Measurements from ENCODE around the gene GLP1R.
"Not testable (repeated sequence)": the region's sequence is repeated elsewhere in the genome, so short reads cannot be mapped to it uniquely, and the experiment has no call there.

The GLP1R gene

DNA sequence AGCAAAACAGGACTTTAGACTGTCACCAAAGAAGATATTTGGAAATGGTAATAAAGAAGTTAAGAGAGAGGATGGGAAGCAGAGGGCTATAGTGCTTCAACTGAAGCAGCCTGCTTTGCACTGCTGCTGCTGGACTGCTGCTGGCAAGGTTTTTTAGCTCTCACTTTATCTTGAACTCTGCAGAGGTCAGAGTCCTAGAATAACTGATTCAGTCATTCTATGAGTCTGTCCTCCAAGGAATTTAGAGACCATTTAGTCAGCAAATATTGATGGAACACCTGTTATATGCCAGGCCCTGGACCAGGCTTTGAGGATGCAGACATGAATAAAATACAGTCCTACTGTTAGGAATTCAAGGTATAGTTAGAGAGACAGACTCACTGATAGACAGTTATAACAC lies 75.5 kb downstream of the GLP1R start:
- H4K20me1 ChIP-seq (ENCODE audit: control insufficient read depth, insufficient read depth, low read depth, low read length) = no peaks in the 10 kb centered on the region
- no peaks in the 10 kb centered on the region for H3K27me3 ChIP-seq (ENCODE audit: control insufficient read depth, low read length)
- no peak overlapping the region for H3K27ac ChIP-seq (ENCODE audit: low read depth, low read length)
- no peaks in the 10 kb centered on the region for H3K36me3 ChIP-seq (ENCODE audit: control insufficient read depth, low read length)
- no peaks in the 10 kb centered on the region for H3K9me2 ChIP-seq (replicated peaks; ENCODE audit: control insufficient read depth, low read length)
- H3K9me3 ChIP-seq (ENCODE audit: control insufficient read depth, insufficient read depth, low read length) = no peaks in the 10 kb centered on the region
- TF ChIP-seq, protein P1, sequence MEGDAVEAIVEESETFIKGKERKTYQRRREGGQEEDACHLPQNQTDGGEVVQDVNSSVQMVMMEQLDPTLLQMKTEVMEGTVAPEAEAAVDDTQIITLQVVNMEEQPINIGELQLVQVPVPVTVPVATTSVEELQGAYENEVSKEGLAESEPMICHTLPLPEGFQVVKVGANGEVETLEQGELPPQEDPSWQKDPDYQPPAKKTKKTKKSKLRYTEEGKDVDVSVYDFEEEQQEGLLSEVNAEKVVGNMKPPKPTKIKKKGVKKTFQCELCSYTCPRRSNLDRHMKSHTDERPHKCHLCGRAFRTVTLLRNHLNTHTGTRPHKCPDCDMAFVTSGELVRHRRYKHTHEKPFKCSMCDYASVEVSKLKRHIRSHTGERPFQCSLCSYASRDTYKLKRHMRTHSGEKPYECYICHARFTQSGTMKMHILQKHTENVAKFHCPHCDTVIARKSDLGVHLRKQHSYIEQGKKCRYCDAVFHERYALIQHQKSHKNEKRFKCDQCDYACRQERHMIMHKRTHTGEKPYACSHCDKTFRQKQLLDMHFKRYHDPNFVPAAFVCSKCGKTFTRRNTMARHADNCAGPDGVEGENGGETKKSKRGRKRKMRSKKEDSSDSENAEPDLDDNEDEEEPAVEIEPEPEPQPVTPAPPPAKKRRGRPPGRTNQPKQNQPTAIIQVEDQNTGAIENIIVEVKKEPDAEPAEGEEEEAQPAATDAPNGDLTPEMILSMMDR (IDR thresholded peaks at IDR 0.05; ENCODE audit: low read depth, low read length, poor library complexity, severe bottlenecking) = no peak
- TF ChIP-seq EZH2phosphoT487 (IDR thresholded peaks at IDR 0.05; ENCODE audit: borderline replicate concordance, low read length) = no peak
- no peaks in the 10 kb centered on the region for H3K4me1 ChIP-seq (ENCODE audit: control insufficient read depth, low read length)
- H3K4me2 ChIP-seq (ENCODE audit: low read length) = no peak overlapping the region
- no peaks in the 10 kb centered on the region for H3F3A ChIP-seq (ENCODE audit: control insufficient read depth, insufficient read depth)
- H3K4me3 ChIP-seq (ENCODE audit: low read length) = no peak overlapping the region
- H3K79me2 ChIP-seq (ENCODE audit: control insufficient read depth, low read length) = no peaks in the 10 kb centered on the region

DNA sequence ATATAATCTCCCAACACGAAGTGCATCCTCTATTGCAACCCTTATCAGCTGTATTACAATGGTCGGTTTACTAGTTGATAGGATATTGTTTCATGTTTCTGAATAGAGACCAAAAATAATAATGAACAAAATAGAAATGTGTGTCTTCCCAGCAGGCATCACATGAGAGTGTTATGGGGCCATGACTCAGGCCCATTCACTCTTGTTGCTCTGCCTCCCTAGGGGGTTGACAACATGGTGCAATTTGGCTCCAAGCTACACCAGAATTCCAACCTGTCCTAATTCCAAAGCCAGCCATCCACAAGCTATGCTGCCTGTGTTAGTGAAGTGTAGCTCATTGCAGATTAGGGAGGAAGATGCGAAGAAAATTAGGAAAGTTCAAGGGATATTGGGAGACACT lies 79.5 kb downstream of the GLP1R start:
- no peak overlapping the region for H3K27ac ChIP-seq (ENCODE audit: low read depth, low read length)
- H3K4me1 ChIP-seq (ENCODE audit: control insufficient read depth, low read length) = no peaks in the 10 kb centered on the region
- TF ChIP-seq, protein P1 (IDR thresholded peaks at IDR 0.05; ENCODE audit: low read depth, low read length, poor library complexity, severe bottlenecking) = no peak
- no peak for TF ChIP-seq EZH2phosphoT487 (IDR thresholded peaks at IDR 0.05; ENCODE audit: borderline replicate concordance, low read length)
- H3K9me2 ChIP-seq (replicated peaks; ENCODE audit: control insufficient read depth, low read length) = no peaks in the 10 kb centered on the region
- H4K20me1 ChIP-seq (ENCODE audit: control insufficient read depth, insufficient read depth, low read depth, low read length) = no peaks in the 10 kb centered on the region
- H3K9me3 ChIP-seq (ENCODE audit: control insufficient read depth, insufficient read depth, low read length) = no peaks in the 10 kb centered on the region
- no peaks in the 10 kb centered on the region for H3K79me2 ChIP-seq (ENCODE audit: control insufficient read depth, low read length)
- H3K36me3 ChIP-seq (ENCODE audit: control insufficient read depth, low read length) = no peaks in the 10 kb centered on the region
- no peaks in the 10 kb centered on the region for H3K27me3 ChIP-seq (ENCODE audit: control insufficient read depth, low read length)
- no peak overlapping the region for H3K4me3 ChIP-seq (ENCODE audit: low read length)
- no peak overlapping the region for H3K4me2 ChIP-seq (ENCODE audit: low read length)
- H3F3A ChIP-seq (ENCODE audit: control insufficient read depth, insufficient read depth) = no peaks in the 10 kb centered on the region

DNA sequence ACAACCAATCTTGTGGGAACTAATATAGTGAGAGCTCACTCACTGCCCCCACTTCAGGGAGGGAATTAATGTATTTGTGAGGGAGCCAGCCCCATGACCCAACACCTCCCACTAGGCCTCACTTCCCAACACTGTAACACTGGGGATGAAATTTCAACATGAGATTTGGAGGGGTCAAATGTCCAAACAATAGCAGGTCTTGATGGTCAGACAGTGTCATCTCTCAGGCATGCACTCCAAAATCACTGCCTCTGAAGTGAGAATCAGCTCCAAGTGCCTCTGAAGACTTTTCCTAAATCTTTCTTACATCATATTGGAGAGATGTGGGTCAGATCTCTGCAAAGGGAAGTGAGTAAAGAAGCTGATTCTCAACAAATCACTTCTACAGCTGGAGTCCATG lies 80.3 kb downstream of the GLP1R start:
- H3K4me2 ChIP-seq (ENCODE audit: low read length) = no peak overlapping the region
- H3K79me2 ChIP-seq (ENCODE audit: control insufficient read depth, low read length) = no peaks in the 10 kb centered on the region
- H3K36me3 ChIP-seq (ENCODE audit: control insufficient read depth, low read length) = no peaks in the 10 kb centered on the region
- no peak overlapping the region for H3K4me3 ChIP-seq (ENCODE audit: low read length)
- H3K4me1 ChIP-seq (ENCODE audit: control insufficient read depth, low read length) = no peaks in the 10 kb centered on the region
- H3K27ac ChIP-seq (ENCODE audit: low read depth, low read length) = no peak overlapping the region
- no peaks in the 10 kb centered on the region for H3K9me2 ChIP-seq (replicated peaks; ENCODE audit: control insufficient read depth, low read length)
- no peaks in the 10 kb centered on the region for H3K27me3 ChIP-seq (ENCODE audit: control insufficient read depth, low read length)
- no peaks in the 10 kb centered on the region for H3F3A ChIP-seq (ENCODE audit: control insufficient read depth, insufficient read depth)
- H3K9me3 ChIP-seq (ENCODE audit: control insufficient read depth, insufficient read depth, low read length) = no peaks in the 10 kb centered on the region
- no peaks in the 10 kb centered on the region for H4K20me1 ChIP-seq (ENCODE audit: control insufficient read depth, insufficient read depth, low read depth, low read length)
- no peak for TF ChIP-seq EZH2phosphoT487 (IDR thresholded peaks at IDR 0.05; ENCODE audit: borderline replicate concordance, low read length)
- TF ChIP-seq, protein P1 (IDR thresholded peaks at IDR 0.05; ENCODE audit: low read depth, low read length, poor library complexity, severe bottlenecking) = no peak

DNA sequence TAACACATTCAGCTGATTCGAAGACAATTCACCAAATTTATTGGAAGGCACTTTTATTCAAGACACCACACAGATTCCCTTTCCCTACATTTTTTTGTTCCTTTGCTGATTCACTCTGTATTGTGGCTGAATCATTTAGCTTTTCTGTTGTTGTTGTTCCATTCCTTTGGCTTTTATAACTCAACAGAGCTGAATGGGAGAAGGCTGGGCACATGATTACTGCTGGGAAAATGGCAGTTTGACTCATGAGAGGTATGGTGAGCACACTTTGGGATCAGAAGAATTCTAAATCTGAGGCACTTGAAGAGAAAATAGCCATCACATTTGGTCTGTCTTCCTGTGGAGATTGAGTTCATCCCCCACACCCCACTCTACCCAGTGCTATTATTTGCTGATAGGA lies 82.1 kb downstream of the GLP1R start:
- H3K4me1 ChIP-seq (ENCODE audit: control insufficient read depth, low read length) = no peaks in the 10 kb centered on the region
- H3K27ac ChIP-seq (ENCODE audit: low read depth, low read length) = no peak overlapping the region
- H4K20me1 ChIP-seq (ENCODE audit: control insufficient read depth, insufficient read depth, low read depth, low read length) = no peaks in the 10 kb centered on the region
- H3K4me3 ChIP-seq (ENCODE audit: low read length) = no peak overlapping the region
- no peaks in the 10 kb centered on the region for H3K36me3 ChIP-seq (ENCODE audit: control insufficient read depth, low read length)
- H3K9me3 ChIP-seq (ENCODE audit: control insufficient read depth, insufficient read depth, low read length) = no peaks in the 10 kb centered on the region
- no peak overlapping the region for H3K4me2 ChIP-seq (ENCODE audit: low read length)
- TF ChIP-seq, protein P1 (IDR thresholded peaks at IDR 0.05; ENCODE audit: low read depth, low read length, poor library complexity, severe bottlenecking) = no peak
- TF ChIP-seq EZH2phosphoT487 (IDR thresholded peaks at IDR 0.05; ENCODE audit: borderline replicate concordance, low read length) = no peak
- no peaks in the 10 kb centered on the region for H3K79me2 ChIP-seq (ENCODE audit: control insufficient read depth, low read length)
- no peaks in the 10 kb centered on the region for H3K27me3 ChIP-seq (ENCODE audit: control insufficient read depth, low read length)
- no peaks in the 10 kb centered on the region for H3K9me2 ChIP-seq (replicated peaks; ENCODE audit: control insufficient read depth, low read length)
- no peaks in the 10 kb centered on the region for H3F3A ChIP-seq (ENCODE audit: control insufficient read depth, insufficient read depth)

DNA sequence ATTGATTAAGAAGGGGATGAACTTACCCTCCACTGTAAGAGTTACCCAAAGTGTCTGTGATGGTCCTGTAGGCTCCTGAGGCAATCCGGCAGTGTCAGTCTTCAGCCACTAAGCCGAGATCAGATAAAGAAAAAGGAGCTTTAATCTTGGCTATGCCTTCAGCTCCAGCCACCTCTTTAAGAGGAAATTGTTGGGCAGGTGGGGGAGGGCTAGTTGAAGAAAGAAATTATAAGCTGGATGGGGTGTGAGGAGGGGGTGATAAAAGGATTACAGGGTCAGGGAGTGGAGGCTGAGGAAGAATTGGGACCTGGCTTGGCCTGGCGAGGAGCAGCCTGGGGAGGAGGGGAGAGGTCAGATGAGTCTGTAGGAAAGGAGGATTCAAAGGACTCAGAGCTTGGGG lies 86.2 kb downstream of the GLP1R start:
- H4K20me1 ChIP-seq (ENCODE audit: control insufficient read depth, insufficient read depth, low read depth, low read length); H3F3A ChIP-seq (ENCODE audit: control insufficient read depth, insufficient read depth); H3K9me3 ChIP-seq (ENCODE audit: control insufficient read depth, insufficient read depth, low read length); H3K9me2 ChIP-seq (replicated peaks; ENCODE audit: control insufficient read depth, low read length); H3K4me2 ChIP-seq (ENCODE audit: low read length); H3K4me3 ChIP-seq (ENCODE audit: low read length); H3K36me3 ChIP-seq (ENCODE audit: control insufficient read depth, low read length); H3K79me2 ChIP-seq (ENCODE audit: control insufficient read depth, low read length); H3K27ac ChIP-seq (ENCODE audit: low read depth, low read length); H3K27me3 ChIP-seq (ENCODE audit: control insufficient read depth, low read length); H3K4me1 ChIP-seq (ENCODE audit: control insufficient read depth, low read length): not testable (repeated sequence)
